Nephron progenitor cell (in vitro differentiated cells): Measurements from ENCODE around the gene FGB.

Source experiments
- DNase-seq: peaks from one replicate; pipeline ENCODE4 v3.0.0; 2021
- H3K27ac Mint-ChIP-seq: 2 replicates; pipeline ENCODE4 v1.8.0; 2021; ENCODE audit warnings: mild to moderate bottlenecking, moderate library complexity, mixed read lengths
- H3K27me3 Mint-ChIP-seq: 2 replicates; pipeline ENCODE4 v1.8.0; 2021; ENCODE audit warnings: mild to moderate bottlenecking, low read depth, mixed read lengths; ENCODE audit not compliant: poor library complexity
- H3K36me3 Mint-ChIP-seq: 2 replicates; pipeline ENCODE4 v1.8.0; 2021; ENCODE audit warnings: low read depth, mixed read lengths
- H3K4me1 Mint-ChIP-seq: 2 replicates; pipeline ENCODE4 v1.8.0; 2021; ENCODE audit warnings: mixed read lengths
- H3K4me3 Mint-ChIP-seq: 2 replicates; pipeline ENCODE4 v1.8.0; 2021; ENCODE audit warnings: mild to moderate bottlenecking, moderate library complexity, mixed read lengths
- H3K9me3 Mint-ChIP-seq: 2 replicates; pipeline ENCODE4 v1.8.0; 2021; ENCODE audit warnings: mild to moderate bottlenecking, moderate library complexity, mixed read lengths
- CTCF ChIP-seq: fragments of 200-600 bp; sonication (generic); IDR thresholded peaks from 2 replicates; pipeline ENCODE4 v1.5.0; 2021; ENCODE audit warnings: antibody characterized with exemption

Gene FGB

GRCh38 chr4:154549894-154550790, 12.7 kb upstream of the FGB start, which contains the start of gene PLRG1:
PLRG1 (minus strand) TSS chr4:154550400; CDS start chr4:154550308, 92 bp downstream.
- peak; percentile 96 for DNase-seq
- Mint-ChIP-seq H3K36me3 (peaks cover 5% of the 10 kb centered on the region), H3K27me3 (peaks cover 4% of the 10 kb centered on the region), H3K27ac (peak within 1 kb of the TSS; percentile 99), H3K4me1 (peaks cover 18% of the 10 kb centered on the region), H3K9me3 (no peaks in the 10 kb centered on the region), H3K4me3 (peak within 1 kb of the TSS; percentile 92)
- no peak for TF ChIP-seq CTCF

- peak; percentile 61 for DNase-seq
- peak; percentile 84 for TF ChIP-seq CTCF
- Mint-ChIP-seq H3K27me3 (peaks cover 4% of the 10 kb centered on the region), H3K9me3 (no peaks in the 10 kb centered on the region), H3K4me3 (no peak overlapping the region), H3K4me1 (peaks cover 18% of the 10 kb centered on the region), H3K36me3 (peaks cover 5% of the 10 kb centered on the region), H3K27ac (no peak overlapping the region)
Measured at GRCh38 chr4:154551872-154552686, 10.7 kb upstream of the FGB start.

GRCh38 chr4:154559141-154559493, 3.7 kb upstream of the FGB start:
- DNase-seq = no peak
- no peak overlapping the region for H3K27ac Mint-ChIP-seq
- peaks cover 1% of the 10 kb centered on the region for H3K27me3 Mint-ChIP-seq
- TF ChIP-seq CTCF = no peak
- no peak overlapping the region for H3K4me3 Mint-ChIP-seq
- H3K9me3 Mint-ChIP-seq = no peaks in the 10 kb centered on the region
- H3K4me1 Mint-ChIP-seq = no peaks in the 10 kb centered on the region
- H3K36me3 Mint-ChIP-seq = no peaks in the 10 kb centered on the region

GRCh38 chr4:154559494-154560418, 3.1 kb upstream of the FGB start:
- H3K36me3 Mint-ChIP-seq = no peaks in the 10 kb centered on the region
- no peaks in the 10 kb centered on the region for H3K27me3 Mint-ChIP-seq
- no peak overlapping the region for H3K27ac Mint-ChIP-seq
- H3K4me3 Mint-ChIP-seq = no peak overlapping the region
- H3K4me1 Mint-ChIP-seq = no peaks in the 10 kb centered on the region
- peak; percentile 61 for TF ChIP-seq CTCF
- H3K9me3 Mint-ChIP-seq = no peaks in the 10 kb centered on the region
- peak; percentile 10 for DNase-seq

- H3K4me3 Mint-ChIP-seq = no peak overlapping the region
- H3K9me3 Mint-ChIP-seq = no peaks in the 10 kb centered on the region
- H3K36me3 Mint-ChIP-seq = no peaks in the 10 kb centered on the region
- no peak overlapping the region for H3K27ac Mint-ChIP-seq
- DNase-seq = no peak
- H3K4me1 Mint-ChIP-seq = no peaks in the 10 kb centered on the region
- no peaks in the 10 kb centered on the region for H3K27me3 Mint-ChIP-seq
- no peak for TF ChIP-seq CTCF
Measured at GRCh38 chr4:154560419-154560801, 2.4 kb upstream of the FGB start.
